HG02943 (cell line): ENCODE measurements around the gene CHKA.
"Not testable (repeated sequence)": the region's sequence is repeated elsewhere in the genome, so short reads cannot be mapped to it uniquely, and the experiment has no call there.

Experiments
- ATAC-seq: cut with Tn5 transposase; IDR thresholded peaks from one replicate; pipeline ENCODE4 v1.9.1; 2021; ENCODE audit warnings: mild to moderate bottlenecking, low read depth, moderate library complexity; ENCODE audit not compliant: unreplicated experiment

CHKA gene

GRCh38 chr11:68117853-68118470 lies 3.2 kb downstream of the CHKA start:
- no peak for ATAC-seq

GRCh38 chr11:68116974-68117373 lies 4.2 kb downstream of the CHKA start:
- ATAC-seq = no peak

DNA sequence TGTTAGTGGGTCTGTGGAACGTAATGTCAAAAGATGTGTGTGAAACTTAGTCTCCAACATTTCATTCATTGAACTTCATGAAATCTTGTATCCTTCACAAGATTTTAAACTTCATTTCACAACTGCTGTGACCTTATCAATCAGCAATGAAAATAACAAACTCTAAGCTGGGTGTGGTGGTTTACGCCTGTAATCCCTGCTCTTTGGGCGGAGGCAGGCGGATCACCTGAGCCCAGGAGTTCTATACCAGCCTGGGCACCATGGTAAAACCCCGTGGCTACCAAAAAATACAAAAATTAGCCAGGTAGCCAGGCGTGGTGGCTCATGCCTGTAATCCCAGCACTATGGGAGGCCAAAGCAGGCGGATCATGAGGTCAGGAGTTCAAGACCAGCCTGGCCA lies 5.1 kb downstream of the CHKA start:
- no peak for ATAC-seq

GRCh38 chr11:68115285-68115684 lies 5.9 kb downstream of the CHKA start:
- no peak for ATAC-seq

- ATAC-seq = no peak
These were observed 7.2 kb downstream of the CHKA start for GRCh38 chr11:68113986-68114385.

GRCh38 chr11:68107689-68108088 lies 13.5 kb downstream of the CHKA start:
- no peak for ATAC-seq

DNA sequence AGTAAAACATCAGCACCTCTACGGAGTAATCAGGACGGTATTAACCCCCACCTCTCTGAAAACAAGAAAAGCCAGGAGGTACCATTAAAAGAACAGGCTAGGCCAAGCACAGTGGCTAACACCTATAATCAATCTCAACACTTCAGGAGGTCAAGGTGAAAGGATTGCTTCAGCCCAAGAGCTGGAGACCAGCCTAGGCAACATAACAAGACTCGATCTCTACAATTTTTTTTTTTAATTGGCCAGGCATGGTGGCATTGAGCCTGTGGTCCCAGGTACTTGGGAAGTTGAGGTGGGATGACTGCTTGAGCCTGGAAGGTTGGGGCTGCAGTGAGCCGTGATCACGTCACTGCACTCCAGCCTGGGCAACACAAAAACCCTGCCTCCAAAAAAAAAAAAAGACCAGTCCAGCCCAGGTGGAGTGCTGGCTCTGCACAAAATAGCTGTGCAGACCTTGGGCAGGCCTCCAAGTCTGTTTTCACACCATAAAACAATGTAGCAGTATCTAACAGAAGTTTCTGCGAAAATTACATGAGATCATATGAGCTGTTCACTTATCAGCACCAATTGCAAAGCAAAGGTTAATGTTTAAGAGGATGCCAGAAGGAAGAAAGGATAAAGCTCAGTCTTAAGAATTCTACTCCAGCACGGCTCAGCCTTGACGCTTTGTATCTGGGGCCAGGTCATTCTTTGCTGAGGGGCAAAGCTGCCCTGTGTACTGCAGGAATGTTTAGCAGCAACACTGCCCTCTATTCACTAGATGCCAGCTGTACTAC lies 14.8 kb downstream of the CHKA start:
- ATAC-seq = no peak

- ATAC-seq = no peak
These were observed 21.4 kb downstream of the CHKA start for GRCh38 chr11:68099474-68100405.

GRCh38 chr11:68099057-68099456 lies 22.1 kb downstream of the CHKA start:
- no peak for ATAC-seq

DNA sequence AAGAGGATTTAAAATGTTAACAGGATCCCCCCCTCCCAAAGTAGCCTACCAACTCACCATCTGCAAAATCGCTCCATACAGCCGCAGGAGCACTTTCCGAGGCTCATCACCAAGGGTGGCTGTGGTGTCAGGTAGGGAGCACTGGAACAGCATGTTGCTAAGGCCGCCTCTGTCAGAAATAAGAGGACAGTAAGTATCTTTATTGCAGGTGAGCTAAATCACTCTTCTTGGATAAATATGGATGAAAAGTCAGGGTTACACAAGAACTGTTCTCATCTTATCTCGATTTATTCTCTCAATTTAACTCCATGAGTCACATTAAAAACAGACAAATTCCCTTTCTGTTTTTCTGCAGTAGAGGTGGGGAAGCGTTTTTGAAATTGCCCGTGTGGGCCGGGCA lies 24.2 kb downstream of the CHKA start:
- no peak for ATAC-seq

- no peak for ATAC-seq
These were observed 27.6 kb downstream of the CHKA start for GRCh38 chr11:68093565-68093964.

GRCh38 chr11:68092946-68093345 lies 28.2 kb downstream of the CHKA start:
- ATAC-seq = not testable (repeated sequence)

- ATAC-seq = no peak
These were observed 28.8 kb downstream of the CHKA start for GRCh38 chr11:68092411-68092810.

DNA sequence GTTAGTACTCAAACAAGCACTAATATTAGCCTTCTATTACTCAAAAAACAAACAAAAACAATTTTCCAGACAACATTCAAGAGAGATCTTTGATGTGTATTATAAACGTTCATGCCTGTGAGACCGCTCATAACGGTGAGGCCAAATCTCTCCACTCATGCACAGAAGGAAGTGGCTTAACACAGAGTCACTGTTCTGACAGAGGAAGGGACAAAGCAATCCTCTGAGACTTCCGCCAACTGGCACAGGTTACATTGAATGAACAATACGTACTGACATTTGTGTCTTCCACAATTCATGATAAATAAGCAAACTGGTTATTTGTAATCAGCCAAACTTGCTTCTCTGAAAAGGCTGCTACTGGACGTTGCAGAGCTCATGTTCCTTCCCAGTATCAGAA lies 30.5 kb downstream of the CHKA start:
- ATAC-seq = no peak

GRCh38 chr11:68090287-68090686 lies 30.9 kb downstream of the CHKA start:
- no peak for ATAC-seq

GRCh38 chr11:68089679-68090078 lies 31.5 kb downstream of the CHKA start:
- ATAC-seq = no peak

DNA sequence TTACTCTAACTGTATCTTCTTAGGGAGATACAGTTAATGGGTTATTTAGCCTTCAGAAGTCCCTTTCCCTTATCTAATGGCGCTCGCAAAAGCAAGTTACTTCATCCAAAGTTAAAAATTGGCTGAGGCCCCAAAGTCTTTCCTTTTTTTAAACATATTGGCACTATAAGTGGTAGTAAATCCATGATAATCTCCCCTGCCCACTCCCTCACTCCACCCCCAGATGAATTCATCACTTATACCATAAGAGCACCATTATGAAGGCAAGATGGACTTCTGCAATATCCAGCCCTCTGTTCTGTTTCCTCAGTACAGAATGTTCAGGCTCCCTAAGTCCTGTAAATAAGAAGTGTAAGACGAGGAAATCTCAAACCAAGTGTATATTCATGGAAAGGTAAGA lies 37.7 kb downstream of the CHKA start:
- no peak for ATAC-seq

GRCh38 chr11:68082481-68082880 lies 38.7 kb downstream of the CHKA start:
- ATAC-seq = no peak

GRCh38 chr11:68081691-68082090 lies 39.5 kb downstream of the CHKA start:
- no peak for ATAC-seq

DNA sequence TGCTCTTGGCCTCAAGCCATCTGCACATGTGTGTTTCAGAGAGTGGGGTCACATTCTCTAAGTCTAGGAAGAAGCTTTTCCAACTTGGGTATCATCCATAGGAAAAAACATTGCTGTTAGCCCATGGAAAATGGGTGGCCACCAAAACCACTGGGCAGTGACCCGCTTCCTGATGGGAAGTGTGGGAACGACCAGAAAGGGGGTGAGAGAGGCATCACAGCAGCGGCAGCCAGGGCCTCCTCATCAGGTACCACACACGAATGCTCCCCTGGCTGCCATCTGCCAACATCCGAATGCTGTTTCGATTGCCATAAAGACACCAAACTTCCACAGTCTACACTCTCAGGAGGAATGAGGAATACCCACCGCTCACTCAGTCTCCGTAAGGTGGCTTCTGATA lies 40.3 kb downstream of the CHKA start:
- ATAC-seq = no peak
